Lower lobe of right lung (tissue), 2 donors: ENCODE results near the gene GALNT13. TPM values are rescaled to one million over a fixed set of nuclear protein-coding genes. Genes with fewer than 3 reads are reported as not detected.

Experiments used
- ATAC-seq, 2 donors: fragments of 200-7000 bp; cut with Tn5 transposase; one replicate each; pipeline ENCODE4 v1.9.1; 2020 to 2022; ENCODE audit warnings: mild to moderate bottlenecking in 2 of 2, moderate library complexity in 2 of 2
- DNase-seq: peaks from one replicate; pipeline ENCODE4 v3.0.0-alpha.2; 2020
- H3K27ac ChIP-seq: fragments of 200-600 bp; one replicate; pipeline ENCODE4 v1.8.0; 2022
- H3K27me3 ChIP-seq: fragments of 200-600 bp; one replicate; pipeline ENCODE4 v1.8.0; 2022; ENCODE audit warnings: low read depth
- H3K36me3 ChIP-seq: fragments of 200-600 bp; one replicate; pipeline ENCODE4 v1.8.0; 2022; ENCODE audit warnings: mild to moderate bottlenecking
- H3K4me1 ChIP-seq: fragments of 200-600 bp; one replicate; pipeline ENCODE4 v1.8.0; 2022
- H3K4me3 ChIP-seq: fragments of 200-600 bp; one replicate; pipeline ENCODE4 v1.8.0; 2022; ENCODE audit warnings: mild to moderate bottlenecking
- H3K9me3 ChIP-seq: fragments of 200-600 bp; one replicate; pipeline ENCODE4 v1.8.0; 2022
- intact Hi-C: fragments of 100-400 bp; cut with DNase I; formaldehyde crosslinking; loops from one replicate; pipeline ENCODE4 v1.11.0; 2022
- total RNA-seq: library from RNA; stranded (reverse); fragmentation: NEBNext Ultra II Directional; extraction: Animal tissue kit (Norgen Biotek cat#: 25700); gene quantifications from one replicate; pipeline ENCODE4 v1.2.1, GENCODE V29; 2021
- TF ChIP-seq, protein P1 (sequence below): fragments of 200-600 bp; IDR thresholded peaks from one replicate; pipeline ENCODE4 v1.8.0; 2022; ENCODE audit warnings: antibody characterized with exemption, mild to moderate bottlenecking
- donor health status: DM: no; HTN: yes; CAD: no; lungs with severe emphysema.

GALNT13 gene
- total RNA-seq, 1 donor from 2014 or later = 2.4 TPM

- ATAC-seq = no peak
- Histone ChIP-seq H3K27ac (no peak overlapping the region), H3K4me1 (no peaks in the 10 kb centered on the region), H3K4me3 (no peak overlapping the region), H3K9me3 (no peaks in the 10 kb centered on the region), H3K36me3 (no peaks in the 10 kb centered on the region), H3K27me3 (no peaks in the 10 kb centered on the region)
- intact Hi-C loops = no loop called here
- no peak for DNase-seq
- TF ChIP-seq, protein P1, sequence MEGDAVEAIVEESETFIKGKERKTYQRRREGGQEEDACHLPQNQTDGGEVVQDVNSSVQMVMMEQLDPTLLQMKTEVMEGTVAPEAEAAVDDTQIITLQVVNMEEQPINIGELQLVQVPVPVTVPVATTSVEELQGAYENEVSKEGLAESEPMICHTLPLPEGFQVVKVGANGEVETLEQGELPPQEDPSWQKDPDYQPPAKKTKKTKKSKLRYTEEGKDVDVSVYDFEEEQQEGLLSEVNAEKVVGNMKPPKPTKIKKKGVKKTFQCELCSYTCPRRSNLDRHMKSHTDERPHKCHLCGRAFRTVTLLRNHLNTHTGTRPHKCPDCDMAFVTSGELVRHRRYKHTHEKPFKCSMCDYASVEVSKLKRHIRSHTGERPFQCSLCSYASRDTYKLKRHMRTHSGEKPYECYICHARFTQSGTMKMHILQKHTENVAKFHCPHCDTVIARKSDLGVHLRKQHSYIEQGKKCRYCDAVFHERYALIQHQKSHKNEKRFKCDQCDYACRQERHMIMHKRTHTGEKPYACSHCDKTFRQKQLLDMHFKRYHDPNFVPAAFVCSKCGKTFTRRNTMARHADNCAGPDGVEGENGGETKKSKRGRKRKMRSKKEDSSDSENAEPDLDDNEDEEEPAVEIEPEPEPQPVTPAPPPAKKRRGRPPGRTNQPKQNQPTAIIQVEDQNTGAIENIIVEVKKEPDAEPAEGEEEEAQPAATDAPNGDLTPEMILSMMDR = no peak
Observed at GRCh38 chr2:154336201-154336600, 464.5 kb downstream of the GALNT13 start.

DNA sequence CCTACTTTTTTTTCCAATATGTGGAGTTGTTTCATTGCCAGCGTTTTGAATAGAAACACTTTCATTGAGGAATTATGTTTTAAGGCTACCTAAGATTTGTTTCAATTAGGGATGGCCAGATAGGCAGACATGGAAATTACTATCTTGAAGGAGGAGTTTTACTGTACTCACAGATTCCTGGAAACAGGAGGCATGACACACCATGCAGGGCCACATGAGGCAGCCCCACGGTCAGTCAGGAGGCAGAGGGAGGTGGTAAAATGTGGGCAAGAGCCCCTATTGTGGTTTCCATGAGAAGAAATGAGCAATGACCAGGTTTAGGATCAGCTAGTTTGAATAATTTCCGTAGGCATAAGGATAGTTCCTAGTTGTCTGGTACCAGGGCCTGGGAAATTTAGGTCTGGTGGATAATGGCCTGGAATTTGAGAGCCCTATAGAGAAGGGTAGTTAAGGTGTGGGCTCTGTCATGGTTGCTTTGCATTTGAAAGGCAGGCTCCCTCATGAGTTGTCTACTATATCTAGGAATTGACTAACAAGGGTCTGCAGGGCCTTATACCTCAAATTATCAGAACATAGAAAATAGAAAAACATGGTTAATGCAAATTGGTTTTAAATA lies 466.7 kb downstream of the GALNT13 start:
- intact Hi-C loops = no loop called here
- TF ChIP-seq, protein P1 = no peak
- ATAC-seq (no peak), DNase-seq (no peak)
- Histone ChIP-seq H3K27ac (no peak overlapping the region), H3K36me3 (no peaks in the 10 kb centered on the region), H3K4me3 (no peak overlapping the region), H3K4me1 (no peaks in the 10 kb centered on the region), H3K9me3 (no peaks in the 10 kb centered on the region), H3K27me3 (no peaks in the 10 kb centered on the region)

DNA sequence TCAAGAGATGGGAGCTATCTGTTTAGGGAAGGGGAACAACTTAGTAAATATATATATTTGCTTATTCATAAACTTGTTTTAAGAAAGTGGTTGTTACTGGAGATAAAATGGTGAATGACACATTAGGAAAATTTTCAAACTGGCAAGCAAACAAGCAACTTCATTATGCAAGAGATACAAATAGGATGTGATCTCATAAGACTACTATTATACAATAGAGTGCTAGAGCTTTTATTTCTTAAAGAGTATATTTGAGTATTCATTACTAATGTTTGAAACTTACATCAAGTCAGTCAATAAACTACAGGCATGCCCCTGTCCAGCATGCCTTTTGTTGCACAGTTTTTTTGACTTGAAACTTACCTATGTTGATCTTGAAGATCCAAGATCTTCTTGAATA lies 471.6 kb downstream of the GALNT13 start:
- Histone ChIP-seq H3K27ac (no peak overlapping the region), H3K27me3 (no peaks in the 10 kb centered on the region), H3K9me3 (no peaks in the 10 kb centered on the region), H3K36me3 (no peaks in the 10 kb centered on the region), H3K4me3 (no peak overlapping the region), H3K4me1 (no peaks in the 10 kb centered on the region)
- intact Hi-C loops = no loop called here
- ATAC-seq (no peak), DNase-seq (no peak)
- TF ChIP-seq, protein P1 = no peak

- intact Hi-C loops = no loop called here
- H3K9me3 ChIP-seq = no peaks in the 10 kb centered on the region
- DNase-seq (no peak), ATAC-seq (peak; percentile 71 to 86)
- H3K36me3 ChIP-seq = no peaks in the 10 kb centered on the region
- no peaks in the 10 kb centered on the region for H3K27me3 ChIP-seq
- no peaks in the 10 kb centered on the region for H3K4me1 ChIP-seq
- no peak overlapping the region for H3K4me3 ChIP-seq
- TF ChIP-seq, protein P1 = no peak
- H3K27ac ChIP-seq = no peak overlapping the region
Observed at GRCh38 chr2:154350911-154351310, 479.2 kb downstream of the GALNT13 start.

- intact Hi-C loops = no loop called here
- DNase-seq = no peak
- no peak overlapping the region for H3K27ac ChIP-seq
- no peaks in the 10 kb centered on the region for H3K36me3 ChIP-seq
- ATAC-seq = no peak
- H3K27me3 ChIP-seq = no peaks in the 10 kb centered on the region
- no peaks in the 10 kb centered on the region for H3K4me1 ChIP-seq
- no peaks in the 10 kb centered on the region for H3K9me3 ChIP-seq
- H3K4me3 ChIP-seq = no peak overlapping the region
- TF ChIP-seq, protein P1 = no peak
Observed at GRCh38 chr2:154361276-154361675, 489.6 kb downstream of the GALNT13 start.

DNA sequence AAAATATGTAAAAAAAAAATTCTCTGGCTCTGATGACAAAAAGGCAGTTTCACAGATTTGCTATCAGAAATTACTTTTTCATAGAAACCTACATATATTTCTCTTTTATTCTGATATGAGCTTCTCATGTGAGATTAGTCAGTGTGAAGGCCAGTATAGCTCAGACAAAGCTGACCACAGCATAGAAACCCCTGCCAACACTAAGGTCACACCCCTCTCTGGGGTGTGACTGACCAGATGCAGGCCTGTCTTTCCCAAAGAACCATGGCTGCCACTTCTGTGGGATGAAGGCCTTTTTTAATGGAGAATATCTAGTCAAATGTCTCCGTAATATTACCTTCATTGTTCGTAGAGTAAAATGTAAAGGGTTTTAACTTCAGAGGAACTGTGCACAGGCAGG lies 496.4 kb downstream of the GALNT13 start:
- Histone ChIP-seq H3K4me3 (no peak overlapping the region), H3K9me3 (no peaks in the 10 kb centered on the region), H3K36me3 (no peaks in the 10 kb centered on the region), H3K27ac (no peak overlapping the region), H3K4me1 (no peaks in the 10 kb centered on the region), H3K27me3 (no peaks in the 10 kb centered on the region)
- no peak for DNase-seq
- intact Hi-C loops = no loop called here
- no peak for ATAC-seq
- TF ChIP-seq, protein P1 = no peak
